SK-N-DZ (cell line): ENCODE data around the gene FXYD7.
"Not testable (repeated sequence)": the region's sequence is repeated elsewhere in the genome, so short reads cannot be mapped to it uniquely, and the experiment has no call there.

ENCODE experiments used
- DNase-seq: peaks from one replicate; pipeline ENCODE4 v3.0.0-alpha.2; 2015; ENCODE audit warnings: low spot score

The FXYD7 gene

DNA sequence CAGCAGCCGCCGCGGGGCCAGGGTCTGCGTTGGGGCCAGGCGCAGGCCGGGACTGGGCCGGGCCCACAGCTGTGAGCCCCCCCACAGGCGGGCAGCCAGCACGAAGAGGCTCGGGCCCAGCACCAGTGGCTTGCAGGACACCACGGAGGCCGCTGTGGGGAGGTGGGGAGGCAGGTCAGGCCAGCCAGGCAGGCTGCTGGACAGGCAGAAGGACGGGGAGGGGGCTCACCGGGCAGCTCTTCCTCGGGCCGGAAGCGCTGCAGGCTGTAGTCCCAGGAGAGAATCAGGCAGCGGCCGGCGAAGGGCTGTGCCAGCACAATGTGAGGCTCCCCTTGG lies 16.5 kb upstream of the FXYD7 start:
- no peak for DNase-seq

DNA sequence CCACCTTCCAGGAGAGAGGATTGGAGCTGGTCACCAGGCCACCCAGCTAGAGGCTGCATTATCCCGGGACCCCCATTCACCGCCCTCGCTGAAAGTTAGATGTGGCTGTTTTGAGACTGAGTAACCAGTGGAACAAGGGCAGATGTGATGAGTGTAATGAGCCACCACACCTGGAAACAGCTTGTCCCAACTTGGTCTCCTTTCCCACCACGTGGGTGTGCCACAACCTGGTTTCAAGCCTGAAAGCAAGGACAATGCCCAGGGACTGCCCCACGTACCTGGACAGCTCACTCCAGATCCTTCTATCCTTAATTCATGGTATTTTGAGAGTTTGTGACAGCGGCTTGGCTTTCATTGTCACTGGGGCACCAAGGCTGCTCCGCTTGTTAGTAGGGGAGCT lies 15.2 kb upstream of the FXYD7 start:
- DNase-seq: no peak

GRCh38 chr19:35128398-35129057 lies 14.5 kb upstream of the FXYD7 start:
- DNase-seq: no peak

DNA sequence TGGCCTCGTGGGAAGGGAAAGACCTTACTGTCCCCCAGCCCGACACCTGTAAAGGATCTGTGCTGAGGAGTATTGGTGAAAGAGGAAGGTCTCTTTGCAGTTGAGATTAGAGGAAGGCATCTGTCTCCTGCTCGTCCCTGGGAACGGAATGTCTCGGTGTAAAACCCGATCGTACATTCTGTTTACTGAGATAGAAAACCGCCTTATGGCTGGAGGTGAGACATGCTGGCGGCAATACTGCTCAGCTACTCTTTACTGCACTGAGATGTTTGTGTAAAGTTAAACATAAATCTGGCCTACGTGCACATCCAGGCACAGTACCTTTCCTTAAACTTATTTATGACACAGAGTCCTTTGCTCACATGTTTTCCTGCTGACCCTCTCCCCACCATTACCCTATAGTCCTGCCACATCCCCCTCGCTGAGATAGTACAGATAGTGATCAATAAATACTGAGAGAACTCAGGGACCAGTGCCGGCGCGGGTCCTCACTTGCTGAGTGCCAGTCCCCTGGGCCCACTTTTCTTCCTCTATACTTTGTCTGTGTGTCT lies 13.3 kb upstream of the FXYD7 start:
- not testable (repeated sequence) for DNase-seq

DNA sequence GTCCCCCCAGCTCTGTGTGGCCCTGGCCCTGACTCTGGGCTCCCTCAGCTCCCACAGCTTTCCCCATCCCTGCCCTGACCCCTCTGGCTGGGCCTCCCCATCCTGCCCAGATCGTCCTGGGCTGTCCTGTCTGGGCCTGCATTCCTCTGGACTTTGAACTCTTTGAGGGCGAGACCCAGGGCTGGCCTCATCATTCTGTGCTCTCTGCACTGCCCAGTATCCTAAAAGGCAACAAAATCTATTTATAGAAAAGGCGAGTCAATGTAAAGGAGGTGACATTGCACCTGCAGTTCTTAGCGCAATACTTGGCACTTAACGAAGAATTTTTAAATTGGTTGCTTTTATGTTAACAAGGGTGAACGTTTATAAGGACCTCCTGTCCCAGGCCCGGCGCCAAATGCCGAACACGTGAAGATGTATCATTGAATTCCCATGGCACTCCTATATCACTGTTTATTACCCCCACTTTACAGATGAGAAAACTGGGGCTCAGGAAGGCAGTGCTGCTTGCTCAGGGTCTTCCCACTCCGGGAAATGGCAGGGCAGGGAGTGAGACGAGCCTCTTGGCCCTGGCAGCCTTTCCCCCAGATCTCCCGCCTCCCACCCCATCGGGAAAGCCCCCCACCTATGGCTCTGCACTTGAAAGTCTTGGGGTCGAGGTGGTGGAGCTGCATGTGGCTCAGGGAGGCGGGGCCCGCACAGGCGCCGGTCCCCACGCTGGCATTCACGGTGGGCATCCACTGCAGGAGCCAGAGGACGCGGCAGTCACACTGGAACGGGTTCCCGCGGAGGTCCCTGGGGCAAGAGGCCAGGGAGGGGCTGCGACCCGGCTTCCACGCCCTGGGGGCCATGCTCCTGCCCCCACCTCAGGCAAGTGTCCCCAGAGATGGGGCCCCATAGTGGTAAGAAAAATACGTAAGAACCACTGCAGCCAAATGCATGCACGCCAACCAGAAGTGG lies 12.0 kb upstream of the FXYD7 start:
- no peak for DNase-seq

DNA sequence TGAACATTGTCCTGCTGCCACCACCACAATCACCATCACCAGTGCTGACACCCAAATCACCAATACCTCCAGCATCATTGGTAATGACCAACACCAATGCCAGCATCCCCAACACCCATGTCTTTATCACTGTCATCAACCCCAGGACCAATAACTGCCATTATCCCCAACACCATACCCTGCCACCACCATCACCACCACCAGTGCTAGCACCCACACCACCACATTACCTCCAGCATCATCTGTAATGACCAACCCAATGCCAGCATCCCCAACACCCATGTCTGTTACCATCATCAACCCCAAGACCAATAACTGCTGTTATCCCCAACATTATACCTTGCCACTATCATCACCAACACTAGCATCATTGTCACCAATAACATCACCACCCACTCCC lies 10.8 kb upstream of the FXYD7 start:
- DNase-seq: no peak

DNA sequence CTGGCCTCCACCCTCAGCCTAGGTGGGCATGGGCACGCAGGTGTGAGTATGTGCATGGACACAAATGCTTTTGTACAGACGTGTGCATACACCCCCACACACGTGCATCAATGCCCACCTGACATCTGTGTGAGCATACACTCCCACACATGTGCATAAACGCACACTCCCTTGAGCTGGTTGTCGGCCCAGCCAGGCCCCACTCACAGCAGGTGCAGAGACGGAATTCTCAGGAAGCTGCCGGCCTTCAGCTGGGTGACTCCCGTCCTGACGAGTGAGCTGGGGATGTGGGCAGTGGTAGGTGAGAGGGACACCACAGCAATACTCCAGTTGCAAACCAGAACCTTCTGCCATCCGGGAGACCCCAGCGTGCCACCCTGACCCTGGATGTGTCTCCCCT lies 9.2 kb upstream of the FXYD7 start:
- no peak for DNase-seq

GRCh38 chr19:35134601-35135242 lies 8.3 kb upstream of the FXYD7 start, which contains the start of gene LGI4:
Gene LGI4 (minus strand): TSS chr19:35135059. CDS start chr19:35134680, 379 bp downstream.
- no peak for DNase-seq

GRCh38 chr19:35135389-35135909 lies 7.6 kb upstream of the FXYD7 start:
- peak; percentile 56 for DNase-seq

GRCh38 chr19:35136231-35136630 lies 6.8 kb upstream of the FXYD7 start:
- DNase-seq: no peak

GRCh38 chr19:35136977-35137702 lies 5.9 kb upstream of the FXYD7 start:
- DNase-seq: no peak

- DNase-seq: no peak
Measured at GRCh38 chr19:35138305-35138892, 4.7 kb upstream of the FXYD7 start, which contains the start of gene FXYD1. Gene FXYD1 (plus strand): TSS chr19:35138824. CDS start chr19:35140080, 1,256 bp downstream.

- DNase-seq: no peak
Measured at GRCh38 chr19:35140207-35140961, 2.7 kb upstream of the FXYD7 start.

DNA sequence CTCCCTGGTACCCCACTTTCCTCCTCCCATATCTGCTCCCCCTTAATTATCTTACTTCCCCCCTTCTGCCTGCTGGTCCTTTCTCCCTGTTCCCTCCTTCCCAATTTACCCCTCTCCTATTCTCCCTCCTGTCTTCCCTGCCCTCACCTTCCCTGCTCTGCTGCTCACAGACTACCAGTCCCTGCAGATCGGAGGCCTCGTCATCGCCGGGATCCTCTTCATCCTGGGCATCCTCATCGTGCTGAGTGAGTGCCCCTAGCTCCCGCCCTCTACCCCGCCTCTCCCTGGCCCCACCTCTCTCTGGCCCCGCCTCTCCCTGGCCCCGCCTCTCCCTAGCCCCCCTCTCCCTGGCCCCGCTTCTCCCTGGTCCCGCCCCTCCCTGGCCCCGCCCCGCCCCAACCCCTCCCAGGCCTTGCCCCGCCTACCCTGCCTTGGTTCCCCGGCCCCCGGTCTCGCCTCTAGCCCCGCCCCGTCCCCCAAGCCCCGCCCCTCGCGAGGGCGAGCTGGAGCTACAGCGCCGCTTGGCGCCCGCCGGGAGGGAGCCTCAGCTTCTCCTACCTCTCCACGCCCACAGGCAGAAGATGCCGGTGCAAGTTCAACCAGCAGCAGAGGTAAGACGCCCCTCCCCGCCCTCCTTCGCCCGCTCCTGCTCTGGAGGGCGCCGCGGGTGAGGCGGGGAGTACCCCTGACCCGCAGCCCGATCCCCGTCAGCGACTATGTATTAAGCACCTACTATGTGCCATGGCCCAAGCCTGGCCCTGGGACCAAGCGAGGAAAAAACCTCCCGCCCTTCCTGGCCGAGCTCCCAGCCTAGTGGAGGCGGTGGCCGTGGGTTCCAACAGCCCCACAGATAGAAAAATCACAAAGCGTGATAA lies 1.9 kb upstream of the FXYD7 start:
- peak; percentile 40 for DNase-seq

DNA sequence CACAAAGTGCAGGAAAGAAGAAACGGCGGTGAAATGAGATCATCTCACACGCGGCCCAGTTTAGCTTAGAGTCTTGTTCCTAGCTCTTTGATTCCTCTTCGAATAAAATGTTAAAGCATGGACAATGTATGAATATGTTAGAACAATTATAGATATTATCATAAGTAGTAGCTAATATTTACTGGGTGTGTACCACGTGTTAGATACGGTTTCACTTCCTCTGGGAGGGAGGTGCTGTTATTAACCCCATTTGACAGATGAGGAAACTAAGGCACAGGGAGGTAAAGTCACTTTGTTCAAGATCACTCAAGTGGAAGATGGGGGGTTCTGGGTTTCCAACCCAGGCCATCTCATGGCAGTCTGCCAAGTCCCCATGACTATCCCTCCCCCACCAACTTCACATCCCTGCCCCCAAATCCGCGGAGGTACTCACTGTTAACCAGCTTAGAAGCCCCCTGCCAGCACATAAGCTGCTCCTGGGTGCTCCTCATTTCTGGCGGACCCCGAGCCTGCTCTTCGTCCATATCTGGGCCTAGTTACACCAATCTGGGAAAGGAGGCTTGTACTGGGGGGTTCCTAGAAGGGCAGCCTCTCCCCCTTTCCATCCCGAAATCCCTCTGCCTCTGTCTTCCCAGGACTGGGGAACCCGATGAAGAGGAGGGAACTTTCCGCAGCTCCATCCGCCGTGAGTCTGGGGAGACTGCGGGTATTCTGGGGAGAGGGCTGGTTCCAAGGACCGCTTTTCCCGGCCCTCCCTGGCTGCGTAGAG lies 1.0 kb upstream of the FXYD7 start:
- no peak for DNase-seq

DNA sequence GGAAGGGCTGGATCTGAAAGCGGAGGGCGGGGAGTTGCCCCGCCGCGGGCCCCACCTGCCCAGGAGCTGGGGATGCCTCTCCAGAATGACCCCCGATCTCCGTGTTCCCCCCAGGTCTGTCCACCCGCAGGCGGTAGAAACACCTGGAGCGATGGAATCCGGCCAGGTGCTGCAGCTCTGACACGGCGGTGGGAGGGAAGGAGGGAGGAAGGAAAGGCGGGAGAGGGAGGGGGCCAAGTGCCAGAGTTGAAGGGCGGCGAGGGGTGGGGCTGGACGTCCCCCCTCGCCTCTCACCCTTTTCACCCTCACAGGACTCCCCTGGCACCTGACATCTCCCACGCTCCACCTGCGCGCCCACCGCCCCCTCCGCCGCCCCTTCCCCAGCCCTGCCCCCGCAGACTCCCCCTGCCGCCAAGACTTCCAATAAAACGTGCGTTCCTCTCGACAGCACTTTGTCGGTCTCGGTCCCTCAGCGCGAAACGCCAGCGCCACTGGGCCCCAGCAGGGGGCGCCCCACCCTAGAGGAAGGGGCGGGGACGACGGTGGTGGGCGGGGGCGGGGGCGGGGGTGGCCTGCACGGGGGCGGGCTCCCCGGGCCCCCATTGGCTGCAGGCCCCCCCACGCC lies 337 bp upstream of the FXYD7 start:
- no peak for DNase-seq

DNA sequence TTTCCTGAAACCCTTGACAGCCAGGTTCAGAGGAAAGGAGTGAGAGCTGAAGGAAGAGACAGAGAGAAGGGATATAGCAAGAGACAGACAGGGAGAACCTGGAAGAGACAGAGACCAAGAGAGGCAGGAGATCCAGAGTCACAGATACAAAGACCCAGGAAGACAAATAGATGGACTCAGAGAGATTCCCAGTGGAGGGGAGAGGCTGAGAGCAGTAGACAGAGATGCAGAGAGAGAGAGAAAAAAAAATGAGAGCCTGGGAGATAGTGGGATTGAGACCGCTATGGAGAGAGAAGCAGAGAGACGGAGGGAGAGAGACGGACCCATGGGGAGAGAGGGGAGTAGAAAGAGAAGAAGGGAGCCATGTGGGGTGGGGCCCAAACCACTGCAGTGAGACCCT lies 763 bp downstream of the FXYD7 start:
- DNase-seq: no peak

DNA sequence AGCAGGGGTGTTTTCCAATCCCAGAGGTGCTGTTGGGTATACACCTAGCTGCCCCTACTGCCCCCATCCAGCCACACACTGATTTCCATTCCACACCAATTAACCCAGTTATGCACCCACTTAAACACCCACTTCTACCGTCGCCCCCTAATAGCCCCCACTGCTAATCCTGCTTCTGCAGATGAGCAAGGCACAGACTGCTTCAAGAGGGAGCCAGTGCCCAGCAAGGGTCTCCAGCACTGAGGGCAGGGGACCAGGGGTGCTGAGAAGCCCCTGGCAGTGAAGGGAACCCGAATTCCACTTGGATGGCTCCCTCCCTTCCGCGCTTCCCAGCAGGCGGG lies 1.2 kb downstream of the FXYD7 start:
- DNase-seq: no peak
